Measurements from ENCODE around the gene FOXO3B.
"Not testable (repeated sequence)": the region's sequence is repeated elsewhere in the genome, so short reads cannot be mapped to it uniquely, and the experiment has no call there.

FOXO3B gene

GRCh38 chr17:18643124-18643523, 39.0 kb downstream of the FOXO3B start:
- not testable (repeated sequence) for H3K27ac ChIP-seq (ENCODE audit: low read length); H3K4me1 ChIP-seq (ENCODE audit: control insufficient read depth, insufficient read depth, low read length); H3K27me3 ChIP-seq (ENCODE audit: control insufficient read depth in 1 of 2, insufficient read depth in 2 of 2, low read length in 2 of 2)

GRCh38 chr17:18638357-18638756, 43.8 kb downstream of the FOXO3B start:
- H3K4me3 ChIP-seq (ENCODE audit: low read length in 2 of 2); H3K9me3 ChIP-seq (ENCODE audit: control insufficient read depth in 2 of 2, low read length in 2 of 2); H3K36me3 ChIP-seq (ENCODE audit: control insufficient read depth in 2 of 2, insufficient read depth in 2 of 2, low read length in 2 of 2); H3K27me3 ChIP-seq (ENCODE audit: control insufficient read depth in 1 of 2, insufficient read depth in 2 of 2, low read length in 2 of 2); H3K4me1 ChIP-seq (ENCODE audit: control insufficient read depth, insufficient read depth, low read length); H3K27ac ChIP-seq (ENCODE audit: low read length); H3K9ac ChIP-seq (ENCODE audit: low read length in 2 of 2): not testable (repeated sequence)

More at GRCh38 chr17:18643124-18643523, 39.0 kb downstream of the FOXO3B start:
- H3K36me3 ChIP-seq (ENCODE audit: control insufficient read depth in 2 of 2, insufficient read depth in 2 of 2, low read length in 2 of 2); H3K9ac ChIP-seq (ENCODE audit: low read length in 2 of 2); H3K9me3 ChIP-seq (ENCODE audit: control insufficient read depth in 2 of 2, low read length in 2 of 2); H3K4me3 ChIP-seq (ENCODE audit: low read length in 2 of 2): not testable (repeated sequence)

- H3K27ac ChIP-seq (ENCODE audit: low read length); H3K9ac ChIP-seq (ENCODE audit: low read length in 2 of 2); H3K9me3 ChIP-seq (ENCODE audit: control insufficient read depth in 2 of 2, low read length in 2 of 2); H3K27me3 ChIP-seq (ENCODE audit: control insufficient read depth in 1 of 2, insufficient read depth in 2 of 2, low read length in 2 of 2); H3K36me3 ChIP-seq (ENCODE audit: control insufficient read depth in 2 of 2, insufficient read depth in 2 of 2, low read length in 2 of 2); H3K4me3 ChIP-seq (ENCODE audit: low read length in 2 of 2); H3K4me1 ChIP-seq (ENCODE audit: control insufficient read depth, insufficient read depth, low read length): not testable (repeated sequence)
These were observed 45.9 kb downstream of the FOXO3B start for GRCh38 chr17:18636237-18636636.

GRCh38 chr17:18635773-18636172, 46.3 kb downstream of the FOXO3B start:
- not testable (repeated sequence) for H3K27ac ChIP-seq (ENCODE audit: low read length); H3K4me1 ChIP-seq (ENCODE audit: control insufficient read depth, insufficient read depth, low read length); H3K36me3 ChIP-seq (ENCODE audit: control insufficient read depth in 2 of 2, insufficient read depth in 2 of 2, low read length in 2 of 2)

GRCh38 chr17:18634550-18635263, 47.4 kb downstream of the FOXO3B start:
- not testable (repeated sequence) for H3K4me1 ChIP-seq (ENCODE audit: control insufficient read depth, insufficient read depth, low read length); H3K27me3 ChIP-seq (ENCODE audit: control insufficient read depth in 1 of 2, insufficient read depth in 2 of 2, low read length in 2 of 2); H3K9ac ChIP-seq (ENCODE audit: low read length in 2 of 2); H3K27ac ChIP-seq (ENCODE audit: low read length); H3K9me3 ChIP-seq (ENCODE audit: control insufficient read depth in 2 of 2, low read length in 2 of 2); H3K36me3 ChIP-seq (ENCODE audit: control insufficient read depth in 2 of 2, insufficient read depth in 2 of 2, low read length in 2 of 2); H3K4me3 ChIP-seq (ENCODE audit: low read length in 2 of 2)

More at GRCh38 chr17:18635773-18636172, 46.3 kb downstream of the FOXO3B start:
- not testable (repeated sequence) for H3K9me3 ChIP-seq (ENCODE audit: control insufficient read depth in 2 of 2, low read length in 2 of 2); H3K9ac ChIP-seq (ENCODE audit: low read length in 2 of 2); H3K27me3 ChIP-seq (ENCODE audit: control insufficient read depth in 1 of 2, insufficient read depth in 2 of 2, low read length in 2 of 2); H3K4me3 ChIP-seq (ENCODE audit: low read length in 2 of 2)

Measured in stomach smooth muscle (tissue), 2 donors.